NCI-H1417 treated with DMSO at 0.1 percent for 48 hours (cell line): ENCODE measurements around the gene DRC7.
"Not testable (repeated sequence)": the region's sequence is repeated elsewhere in the genome, so short reads cannot be mapped to it uniquely, and the experiment has no call there.

Experiments
- DNase-seq: peaks from one replicate; lab custom pipeline; 2025; lab: John Stamatoyannopoulos, UW

The DRC7 gene

GRCh38 chr16:57735755-57736418 lies 41.3 kb downstream of the DRC7 start, which contains the start of gene KATNB1:
Gene KATNB1 (plus strand): TSS chr16:57735770. CDS start chr16:57737244, 1,474 bp downstream.
- DNase-seq: no peak

DNA sequence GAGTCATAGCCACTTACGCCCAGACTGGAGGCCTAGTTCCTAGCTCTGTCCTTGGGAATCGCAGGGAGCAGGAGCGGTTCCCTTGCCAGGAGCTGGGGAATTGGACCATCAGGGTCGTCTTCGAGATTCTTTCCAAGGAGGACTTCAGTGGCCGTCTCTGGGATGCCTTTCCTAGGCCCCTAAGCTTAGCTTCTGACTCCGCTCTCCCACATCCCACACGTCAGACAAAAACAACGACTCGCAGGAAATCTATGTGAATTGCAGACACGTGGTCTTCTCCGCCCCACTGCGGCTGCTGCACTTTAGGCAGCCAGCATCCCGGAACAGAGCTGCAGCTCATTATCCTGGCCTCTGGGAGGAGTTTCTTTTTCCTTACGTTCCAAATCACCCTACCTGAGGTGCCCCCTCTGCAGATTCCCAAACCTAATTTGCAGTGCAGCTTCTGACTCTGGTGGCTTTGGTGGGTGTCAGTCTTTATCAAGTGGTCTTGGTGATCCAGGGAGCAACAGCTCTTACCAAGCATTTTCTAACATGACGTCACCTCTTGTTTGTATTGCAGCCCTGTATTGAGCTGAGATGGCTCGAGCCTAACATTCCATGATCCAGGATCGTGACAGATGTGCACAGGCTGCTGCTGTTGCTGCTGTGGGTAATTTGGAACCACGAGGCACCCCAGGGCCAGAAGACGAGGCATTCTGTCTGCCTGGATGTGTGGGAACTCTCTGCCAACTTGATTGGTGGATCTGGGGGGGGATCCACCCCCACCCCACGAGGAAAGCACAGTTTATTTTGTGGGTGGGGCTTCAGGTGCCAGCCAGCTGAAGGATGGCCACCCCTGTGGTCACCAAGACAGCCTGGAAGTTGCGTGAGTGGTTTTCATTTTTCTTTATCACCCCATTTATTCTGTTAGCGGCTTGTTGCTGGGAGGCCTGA lies 42.1 kb downstream of the DRC7 start:
- DNase-seq: no peak

- no peak for DNase-seq
Measured at GRCh38 chr16:57738844-57739243, 44.2 kb downstream of the DRC7 start.

DNA sequence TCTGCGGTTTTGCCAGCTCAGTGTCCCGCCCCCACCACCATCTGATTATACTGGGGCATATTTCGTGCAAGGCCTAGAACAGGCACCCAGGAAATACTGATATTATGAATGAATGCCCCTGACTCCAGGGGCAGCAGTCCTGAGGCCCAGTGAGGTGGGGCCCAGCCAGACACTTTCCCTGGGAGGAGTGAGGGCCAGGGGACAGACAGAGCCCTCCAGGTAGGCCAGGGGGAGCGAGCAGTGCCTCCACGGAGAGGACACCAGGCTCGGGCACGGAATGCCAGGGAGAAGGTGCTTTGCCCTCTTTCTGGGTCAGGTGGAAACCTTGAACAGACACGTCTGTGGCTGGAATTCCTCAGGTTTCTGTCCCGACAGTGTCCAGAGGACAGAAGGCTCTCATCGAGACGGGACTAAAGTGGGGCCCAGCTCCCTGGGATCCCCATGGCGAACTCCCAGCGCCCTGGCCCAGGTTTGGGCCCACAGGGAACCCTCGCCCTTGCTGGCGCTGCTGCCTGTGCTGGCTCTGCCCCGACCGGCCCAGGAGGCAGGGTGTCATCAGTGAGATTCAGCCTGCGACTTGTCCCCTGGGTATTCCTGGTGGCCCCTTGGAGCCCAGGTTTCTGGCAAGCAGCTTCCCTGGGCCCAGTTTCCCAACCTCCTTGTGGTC lies 45.3 kb downstream of the DRC7 start:
- DNase-seq: no peak

- DNase-seq: no peak
Measured at GRCh38 chr16:57740423-57741071, 45.9 kb downstream of the DRC7 start.

DNA sequence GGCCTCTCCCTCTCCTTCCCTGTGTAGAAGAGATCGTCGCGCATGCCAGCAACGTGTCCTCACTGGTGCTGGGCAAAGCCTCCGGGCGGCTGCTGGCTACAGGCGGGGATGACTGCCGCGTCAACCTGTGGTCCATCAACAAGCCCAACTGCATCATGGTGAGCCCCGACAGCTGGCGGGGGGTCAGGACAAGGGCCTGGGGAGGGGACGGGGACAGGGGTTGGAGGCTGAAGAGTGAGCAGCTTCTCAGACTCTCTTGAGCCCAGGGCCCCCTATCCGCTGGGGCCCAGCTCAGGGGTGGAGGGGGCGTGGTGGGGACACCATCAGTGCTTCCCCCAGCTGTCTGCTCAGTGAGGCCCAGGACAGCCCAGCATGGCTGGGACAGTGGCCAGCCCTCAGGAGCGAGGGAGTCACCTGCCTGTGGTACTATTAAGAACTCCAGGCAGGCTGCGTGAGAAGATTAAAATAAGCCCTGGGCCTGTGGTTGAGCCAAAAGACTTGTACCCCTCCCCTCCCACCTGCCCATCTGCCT lies 47.1 kb downstream of the DRC7 start:
- no peak for DNase-seq

DNA sequence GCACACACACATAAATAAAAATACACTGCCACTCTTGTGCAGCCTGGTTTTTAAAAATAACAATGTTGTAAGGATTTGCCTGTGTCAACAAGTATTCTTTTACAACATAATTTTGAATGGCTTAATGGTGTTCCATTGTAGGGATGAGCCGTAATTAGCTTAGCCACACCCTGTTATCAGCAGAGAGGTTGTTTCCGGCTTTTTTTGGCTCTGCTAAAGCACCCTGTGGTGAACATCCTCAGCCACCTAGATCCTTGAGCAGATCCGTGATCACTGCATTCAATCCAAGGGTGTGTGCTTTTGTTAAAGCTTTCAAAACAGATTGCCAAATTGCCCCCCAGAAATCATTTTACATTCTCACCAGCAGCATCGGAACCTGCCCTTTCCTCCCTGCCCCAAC lies 47.9 kb downstream of the DRC7 start:
- no peak for DNase-seq

DNA sequence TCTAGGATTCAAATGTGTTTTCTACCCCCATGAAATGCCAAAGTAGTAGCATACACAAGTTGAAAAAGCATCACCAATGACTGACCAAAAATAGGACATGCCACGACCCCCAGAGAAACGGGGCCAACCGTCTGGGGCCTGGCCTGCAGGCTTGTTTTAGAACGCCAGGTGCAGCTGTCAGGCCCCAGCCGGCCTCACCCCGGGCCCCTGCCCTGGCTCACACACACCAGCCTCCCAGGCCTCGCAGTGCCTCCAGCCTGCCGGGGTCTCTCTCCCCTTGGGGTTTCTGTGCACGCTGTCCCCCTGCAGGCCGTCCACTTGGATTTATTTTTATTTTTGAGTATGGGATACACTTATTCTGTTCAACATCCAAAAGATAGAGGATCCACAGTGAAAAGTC lies 48.9 kb downstream of the DRC7 start:
- DNase-seq: no peak

DNA sequence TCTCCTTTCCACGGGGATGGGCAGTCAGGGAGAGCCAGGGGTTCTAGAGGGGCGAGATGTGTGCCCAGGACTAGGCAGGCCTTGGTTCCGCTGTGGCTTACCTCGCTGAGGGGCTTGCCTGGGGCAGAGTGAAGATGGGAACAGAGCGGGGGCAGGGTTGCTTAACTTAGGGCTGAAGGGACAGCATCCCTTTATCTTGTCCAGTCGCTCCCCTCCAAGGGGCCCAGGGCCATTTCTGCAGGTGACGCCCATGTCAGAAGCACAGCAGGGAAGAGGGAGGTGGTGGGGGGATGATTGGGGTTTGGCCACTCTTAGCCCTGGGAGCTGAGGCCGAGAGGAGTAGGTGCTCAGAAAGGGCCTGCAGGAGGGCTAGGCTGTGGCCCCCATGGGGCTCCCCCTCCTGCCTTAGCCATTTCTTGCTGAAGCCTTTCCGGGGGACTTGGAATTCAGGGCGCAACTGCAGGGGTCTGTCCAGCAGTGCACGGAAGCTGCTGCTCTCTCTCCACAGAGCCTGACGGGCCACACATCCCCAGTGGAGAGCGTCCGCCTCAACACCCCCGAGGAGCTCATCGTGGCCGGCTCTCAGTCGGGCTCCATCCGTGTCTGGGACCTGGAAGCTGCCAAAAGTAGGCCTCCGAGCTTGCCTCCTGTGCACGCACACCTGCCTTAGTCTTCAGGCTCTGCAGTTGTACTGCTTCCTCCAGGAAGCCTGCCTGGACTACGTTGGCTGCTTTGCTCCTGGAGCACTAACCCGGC lies 49.5 kb downstream of the DRC7 start:
- no peak for DNase-seq

DNA sequence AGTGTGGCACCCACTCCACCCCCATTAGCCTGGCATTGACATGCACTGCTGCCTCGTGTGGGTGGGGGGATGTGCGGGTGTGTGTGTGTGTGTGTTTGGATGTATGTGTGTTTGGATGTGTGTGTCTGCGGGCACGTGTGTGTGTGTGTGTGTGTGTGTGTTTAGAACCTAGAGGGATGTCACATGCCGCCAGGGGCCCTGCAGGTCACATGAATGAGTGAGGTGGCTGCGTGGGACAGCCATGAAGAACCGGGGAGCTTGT lies 50.0 kb downstream of the DRC7 start:
- no peak for DNase-seq

DNA sequence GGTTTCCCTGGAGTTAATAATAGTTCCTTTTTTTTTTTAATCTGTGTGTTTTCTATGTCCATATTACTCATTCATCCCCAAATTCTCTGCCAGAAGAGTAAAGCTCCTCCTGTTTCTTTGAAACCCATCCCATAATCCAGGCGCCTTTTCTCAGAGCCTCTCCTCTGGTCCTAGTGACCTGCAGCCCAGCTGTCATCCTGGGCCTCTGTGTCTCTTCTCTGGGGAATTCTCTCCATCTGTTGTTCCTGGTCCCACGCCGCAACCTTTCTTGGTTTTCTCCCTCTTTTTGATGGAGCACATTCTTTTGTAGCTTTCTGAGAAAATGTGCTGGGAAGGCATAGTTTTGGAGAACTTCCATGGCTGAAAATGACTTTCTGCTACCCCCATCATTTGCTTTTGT lies 51.2 kb downstream of the DRC7 start:
- no peak for DNase-seq

GRCh38 chr16:57746316-57746715 lies 51.7 kb downstream of the DRC7 start:
- DNase-seq: not testable (repeated sequence)

DNA sequence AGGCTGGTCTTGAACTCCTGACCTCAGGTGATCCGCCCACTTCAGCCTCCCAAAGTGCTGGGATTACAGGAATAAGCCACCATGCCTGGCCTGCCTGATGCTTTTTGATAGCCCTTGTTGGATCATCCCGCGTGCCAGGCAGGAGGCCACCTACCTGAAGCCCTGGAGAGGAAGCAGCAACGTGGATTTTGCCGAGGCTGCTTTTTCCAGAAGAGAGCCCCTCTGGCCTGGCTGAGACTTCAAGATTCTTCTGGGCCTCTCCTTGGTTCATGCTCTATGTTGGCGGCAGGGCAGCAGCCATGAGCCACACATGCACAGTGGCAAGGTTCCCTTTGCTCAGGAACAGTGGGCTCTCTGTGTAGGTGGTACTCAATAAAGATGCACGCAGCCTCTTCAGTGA lies 52.5 kb downstream of the DRC7 start:
- DNase-seq: no peak

DNA sequence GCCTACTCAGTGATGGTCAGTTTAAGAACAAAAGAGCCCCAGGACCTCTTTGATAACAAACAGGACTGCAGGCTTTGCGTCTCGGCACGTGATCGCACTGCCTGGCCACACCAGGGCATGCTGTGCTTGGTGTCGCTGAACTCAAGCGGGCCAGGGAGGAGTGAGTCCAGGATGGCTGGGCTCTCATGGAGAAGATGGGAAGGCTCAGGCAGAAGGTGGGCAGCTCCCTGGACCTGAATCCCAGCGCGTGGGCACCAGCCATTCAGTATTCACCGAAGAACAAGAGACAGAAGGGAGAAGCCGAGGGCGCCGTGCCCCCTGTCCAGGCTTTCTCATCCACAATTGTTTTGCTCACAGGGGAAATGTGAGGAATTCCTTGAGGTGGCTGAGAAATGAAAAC lies 52.9 kb downstream of the DRC7 start:
- DNase-seq: no peak

DNA sequence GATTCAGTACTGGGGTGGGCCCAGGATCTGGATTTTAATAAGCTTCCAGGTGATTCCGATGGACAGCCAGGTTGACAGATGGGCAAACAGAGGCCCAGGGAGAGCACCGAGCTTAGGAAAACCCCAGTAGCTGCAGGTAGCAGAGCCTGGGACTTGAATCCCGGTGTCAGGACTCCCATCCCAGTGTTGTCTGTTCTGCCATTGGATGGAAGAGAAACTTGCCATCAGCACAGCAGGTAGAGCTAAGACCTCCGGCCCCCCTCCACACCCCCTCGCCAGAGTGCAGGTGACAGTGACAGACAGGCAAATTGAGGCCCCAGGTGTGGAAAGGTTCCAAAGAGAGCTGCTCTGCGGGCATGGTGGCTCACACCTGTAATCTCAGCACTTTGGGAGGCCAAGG lies 53.4 kb downstream of the DRC7 start:
- DNase-seq: no peak

DNA sequence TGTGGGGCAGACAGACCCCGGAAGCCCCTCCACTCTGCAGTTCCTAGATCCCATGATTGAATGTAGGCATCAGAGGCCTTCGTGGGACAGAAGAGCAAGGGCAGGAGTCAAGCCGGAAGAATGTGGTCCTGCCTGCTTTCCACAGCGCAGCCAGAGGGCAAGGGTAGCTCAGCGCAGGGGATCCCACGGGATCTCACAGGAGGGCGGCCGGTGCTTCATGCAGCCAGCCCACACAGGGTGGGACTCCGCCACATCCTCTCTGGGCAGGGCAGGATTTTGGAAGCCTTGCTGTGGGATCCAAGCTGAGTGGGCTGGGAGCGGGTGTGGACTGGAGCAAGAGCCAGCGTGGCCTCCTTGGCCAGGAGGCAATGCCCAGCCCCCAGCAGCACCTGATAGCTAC lies 54.0 kb downstream of the DRC7 start:
- DNase-seq: no peak

DNA sequence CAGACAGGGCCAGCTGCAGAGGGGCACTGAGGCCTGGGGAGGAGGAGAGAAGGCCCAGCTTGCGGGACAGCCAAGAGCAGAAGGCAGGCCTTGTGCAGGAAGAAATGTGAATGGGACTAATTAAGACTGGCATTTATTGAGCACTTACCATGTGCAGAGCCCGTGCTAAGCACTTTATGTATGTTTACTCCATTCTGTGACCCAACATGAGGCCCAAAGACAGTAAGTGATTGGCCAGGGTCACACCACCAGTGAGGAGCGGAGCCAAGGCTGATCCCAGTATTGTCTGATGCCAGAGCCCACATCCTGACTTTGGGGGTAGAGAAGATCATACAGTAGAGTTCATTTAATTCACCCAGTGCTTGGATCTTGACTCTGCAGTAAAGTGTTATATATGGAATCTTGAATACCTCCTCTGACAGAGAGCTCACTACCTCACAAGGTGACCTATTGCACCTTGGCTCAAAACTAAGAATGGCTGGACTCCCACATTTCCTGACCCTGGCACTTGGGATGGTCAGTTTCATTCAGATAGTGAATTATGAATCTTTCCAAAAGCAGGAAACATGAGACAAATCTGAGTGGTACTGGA lies 54.6 kb downstream of the DRC7 start:
- no peak for DNase-seq

- DNase-seq: no peak
Measured at GRCh38 chr16:57749856-57750452, 55.3 kb downstream of the DRC7 start.

DNA sequence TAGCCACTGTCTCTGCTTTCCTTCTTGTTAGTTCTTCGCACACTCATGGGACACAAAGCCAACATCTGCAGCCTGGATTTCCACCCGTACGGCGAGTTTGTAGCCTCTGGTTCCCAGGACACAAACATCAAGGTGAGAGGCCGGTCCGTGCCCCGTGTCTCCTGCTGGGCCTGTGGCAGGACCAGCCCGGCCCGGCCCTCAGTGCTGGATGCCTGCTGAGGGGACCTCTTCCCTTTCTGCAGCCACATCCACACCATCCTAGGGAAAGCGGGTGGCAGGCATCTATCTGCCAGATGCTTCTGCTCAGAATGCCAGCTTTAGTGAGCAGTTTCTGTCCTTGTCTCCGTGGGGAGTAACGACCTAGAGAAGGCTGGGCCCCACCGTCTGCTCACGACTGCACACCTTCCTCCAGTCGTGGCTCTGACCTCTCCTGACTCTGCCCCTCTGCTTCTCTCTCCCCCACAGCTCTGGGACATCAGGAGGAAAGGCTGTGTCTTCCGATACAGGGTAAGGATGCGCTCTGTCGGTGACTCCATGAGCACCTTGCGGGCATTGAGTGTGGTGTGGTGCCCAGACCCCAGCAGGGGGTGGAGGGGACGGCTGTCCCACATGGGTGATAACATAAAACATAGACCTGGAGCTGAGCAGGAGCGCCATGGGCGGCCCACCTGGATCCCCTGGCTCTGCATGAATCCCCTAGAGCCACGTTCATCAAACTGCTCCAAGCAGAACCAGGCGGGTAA lies 56.4 kb downstream of the DRC7 start:
- DNase-seq: no peak
